Measurements from ENCODE around the gene PRIMPOL.

DNA sequence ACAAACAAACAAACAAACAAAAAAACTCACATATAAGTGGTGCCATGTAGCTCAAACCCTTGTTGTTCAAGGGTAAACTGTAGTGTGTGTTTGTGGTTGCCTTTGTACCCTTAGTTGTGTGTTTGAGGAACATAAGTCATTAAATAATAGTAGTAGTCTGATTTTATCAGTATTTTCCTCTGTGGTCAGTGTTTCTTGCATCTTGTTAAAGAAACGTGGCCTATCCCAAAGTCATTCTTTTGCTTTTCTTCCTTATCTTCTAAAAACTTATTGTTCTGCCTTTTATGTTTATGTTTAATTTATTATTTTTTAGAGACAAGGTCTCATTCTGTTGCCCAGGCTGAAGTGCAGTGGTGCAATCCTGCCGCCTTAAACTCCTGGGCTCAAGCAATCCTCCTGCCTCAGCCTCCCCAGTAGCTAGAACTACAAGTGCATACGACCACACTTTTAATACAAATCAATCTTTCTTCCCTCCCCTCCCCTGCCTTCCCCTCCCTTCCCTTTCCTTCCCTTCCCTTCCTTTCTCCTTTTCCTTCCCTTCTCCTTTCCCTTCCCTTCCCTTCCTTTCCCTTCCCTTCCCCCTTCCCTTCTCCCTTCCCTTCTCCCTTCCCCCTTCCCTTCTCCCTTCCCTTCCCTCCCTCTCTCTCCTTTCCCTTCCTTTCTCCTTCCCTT lies 26.4 kb downstream of the PRIMPOL start:
- TF ChIP-seq, protein P1, sequence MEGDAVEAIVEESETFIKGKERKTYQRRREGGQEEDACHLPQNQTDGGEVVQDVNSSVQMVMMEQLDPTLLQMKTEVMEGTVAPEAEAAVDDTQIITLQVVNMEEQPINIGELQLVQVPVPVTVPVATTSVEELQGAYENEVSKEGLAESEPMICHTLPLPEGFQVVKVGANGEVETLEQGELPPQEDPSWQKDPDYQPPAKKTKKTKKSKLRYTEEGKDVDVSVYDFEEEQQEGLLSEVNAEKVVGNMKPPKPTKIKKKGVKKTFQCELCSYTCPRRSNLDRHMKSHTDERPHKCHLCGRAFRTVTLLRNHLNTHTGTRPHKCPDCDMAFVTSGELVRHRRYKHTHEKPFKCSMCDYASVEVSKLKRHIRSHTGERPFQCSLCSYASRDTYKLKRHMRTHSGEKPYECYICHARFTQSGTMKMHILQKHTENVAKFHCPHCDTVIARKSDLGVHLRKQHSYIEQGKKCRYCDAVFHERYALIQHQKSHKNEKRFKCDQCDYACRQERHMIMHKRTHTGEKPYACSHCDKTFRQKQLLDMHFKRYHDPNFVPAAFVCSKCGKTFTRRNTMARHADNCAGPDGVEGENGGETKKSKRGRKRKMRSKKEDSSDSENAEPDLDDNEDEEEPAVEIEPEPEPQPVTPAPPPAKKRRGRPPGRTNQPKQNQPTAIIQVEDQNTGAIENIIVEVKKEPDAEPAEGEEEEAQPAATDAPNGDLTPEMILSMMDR (IDR thresholded peaks at IDR 0.05) = no peak
- TF ChIP-seq SP1 (CRISPR knock-in tag; conservative IDR thresholded peaks at IDR 0.05) = no peak
- TF ChIP-seq ZNF232 (CRISPR knock-in tag; IDR thresholded peaks at IDR 0.05) = no peak
